Measurements from ENCODE around the gene CDC42EP1.
A peak's percentile ranks its signal among the peaks of the same experiment; 100 is the strongest.
"Not testable (repeated sequence)": the region's sequence is repeated elsewhere in the genome, so short reads cannot be mapped to it uniquely, and the experiment has no call there.

The CDC42EP1 gene

DNA sequence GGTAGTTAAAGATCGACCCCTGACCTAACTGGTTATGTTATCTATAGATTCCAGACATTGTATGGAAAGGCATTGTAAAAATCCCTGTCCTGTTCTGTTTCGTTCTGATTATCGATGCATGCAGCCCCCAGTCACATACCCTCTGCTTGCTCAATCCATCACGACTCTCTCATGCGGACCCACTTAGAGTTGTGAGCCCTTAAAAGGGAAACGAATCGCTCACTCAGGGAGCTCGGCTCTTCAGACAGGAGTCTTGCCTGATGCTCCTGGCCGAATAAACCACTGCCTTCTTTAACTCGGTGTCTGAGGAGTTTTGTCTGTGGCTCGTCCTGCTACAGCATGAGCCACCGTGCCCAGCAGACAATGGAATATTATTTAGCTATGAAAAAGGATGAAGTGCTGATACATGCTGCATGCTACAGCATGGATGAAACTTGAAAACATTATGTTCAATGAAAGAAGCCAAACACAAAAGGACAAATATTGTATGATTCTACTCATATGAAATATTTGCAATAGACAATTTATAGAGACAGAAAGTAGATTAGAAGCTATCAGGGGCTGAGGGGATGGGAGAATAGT is 31.6 kb downstream of the CDC42EP1 start:
- H3K9ac ChIP-seq (ENCODE audit: low read length), result peak overlapping the region; percentile 71
- peak overlapping the region; percentile 67 for H3K4me3 ChIP-seq (ENCODE audit: low read length)
- no peak for DNase-seq (ENCODE audit: low read depth)
- H3K27me3 ChIP-seq (replicated peaks; ENCODE audit: control insufficient read depth, insufficient read depth, low read length), result no peaks in the 10 kb centered on the region
- peaks cover 14% of the 10 kb centered on the region for H3K4me1 ChIP-seq (ENCODE audit: control insufficient read depth, insufficient read depth, low read length)
- H3K9me3 ChIP-seq (ENCODE audit: control insufficient read depth, low read length), result no peaks in the 10 kb centered on the region
- H3K36me3 ChIP-seq (ENCODE audit: control insufficient read depth, insufficient read depth, low read length, severe bottlenecking), result no peaks in the 10 kb centered on the region

GRCh38 chr22:37594237-37594636 is 34.0 kb downstream of the CDC42EP1 start:
- DNase-seq (ENCODE audit: low read depth), result no peak
- no peaks in the 10 kb centered on the region for H3K9me3 ChIP-seq (ENCODE audit: control insufficient read depth, low read length)
- no peaks in the 10 kb centered on the region for H3K27me3 ChIP-seq (replicated peaks; ENCODE audit: control insufficient read depth, insufficient read depth, low read length)
- H3K4me1 ChIP-seq (ENCODE audit: control insufficient read depth, insufficient read depth, low read length), result peaks cover 8% of the 10 kb centered on the region
- H3K4me3 ChIP-seq (ENCODE audit: low read length), result no peak overlapping the region
- no peak overlapping the region for H3K9ac ChIP-seq (ENCODE audit: low read length)
- no peaks in the 10 kb centered on the region for H3K36me3 ChIP-seq (ENCODE audit: control insufficient read depth, insufficient read depth, low read length, severe bottlenecking)

DNA sequence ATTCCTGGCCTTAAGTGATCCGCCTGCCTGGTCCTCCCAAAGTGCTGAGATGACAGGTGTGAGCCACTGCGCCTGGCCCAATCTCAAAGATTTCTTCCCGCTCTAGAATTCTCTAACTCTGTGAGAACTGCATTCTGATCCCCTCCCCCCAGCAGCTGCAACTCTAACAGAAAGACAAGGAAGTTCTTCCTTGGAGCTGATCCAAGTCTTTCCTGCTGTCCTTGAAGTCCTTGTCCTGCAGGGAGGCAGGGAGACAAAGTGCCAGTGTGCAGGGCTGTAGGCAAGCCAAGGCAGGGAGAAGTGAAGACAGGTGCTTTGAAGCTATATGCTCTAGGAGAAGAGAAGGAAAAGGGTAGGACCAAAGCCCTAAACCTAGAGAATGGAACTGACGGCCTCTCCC is 38.9 kb downstream of the CDC42EP1 start:
- no peak for DNase-seq (ENCODE audit: low read depth)
- no peaks in the 10 kb centered on the region for H3K36me3 ChIP-seq (ENCODE audit: control insufficient read depth, insufficient read depth, low read length, severe bottlenecking)

GRCh38 chr22:37601203-37601539 is 40.9 kb downstream of the CDC42EP1 start:
- no peak overlapping the region for H3K4me3 ChIP-seq (ENCODE audit: low read length)
- no peaks in the 10 kb centered on the region for H3K9me3 ChIP-seq (ENCODE audit: control insufficient read depth, low read length)
- no peaks in the 10 kb centered on the region for H3K36me3 ChIP-seq (ENCODE audit: control insufficient read depth, insufficient read depth, low read length, severe bottlenecking)
- H3K27me3 ChIP-seq (replicated peaks; ENCODE audit: control insufficient read depth, insufficient read depth, low read length), result peaks cover 7% of the 10 kb centered on the region
- peaks cover 8% of the 10 kb centered on the region for H3K4me1 ChIP-seq (ENCODE audit: control insufficient read depth, insufficient read depth, low read length)
- DNase-seq (ENCODE audit: low read depth), result no peak
- H3K9ac ChIP-seq (ENCODE audit: low read length), result no peak overlapping the region

More for the DNA sequence above, 38.9 kb downstream of the CDC42EP1 start:
- Histone ChIP-seq H3K9me3 (ENCODE audit: control insufficient read depth, low read length) (no peaks in the 10 kb centered on the region), H3K27me3 (replicated peaks; ENCODE audit: control insufficient read depth, insufficient read depth, low read length) (no peaks in the 10 kb centered on the region), H3K4me3 (ENCODE audit: low read length) (no peak overlapping the region), H3K4me1 (ENCODE audit: control insufficient read depth, insufficient read depth, low read length) (peaks cover 8% of the 10 kb centered on the region), H3K9ac (ENCODE audit: low read length) (no peak overlapping the region)

DNA sequence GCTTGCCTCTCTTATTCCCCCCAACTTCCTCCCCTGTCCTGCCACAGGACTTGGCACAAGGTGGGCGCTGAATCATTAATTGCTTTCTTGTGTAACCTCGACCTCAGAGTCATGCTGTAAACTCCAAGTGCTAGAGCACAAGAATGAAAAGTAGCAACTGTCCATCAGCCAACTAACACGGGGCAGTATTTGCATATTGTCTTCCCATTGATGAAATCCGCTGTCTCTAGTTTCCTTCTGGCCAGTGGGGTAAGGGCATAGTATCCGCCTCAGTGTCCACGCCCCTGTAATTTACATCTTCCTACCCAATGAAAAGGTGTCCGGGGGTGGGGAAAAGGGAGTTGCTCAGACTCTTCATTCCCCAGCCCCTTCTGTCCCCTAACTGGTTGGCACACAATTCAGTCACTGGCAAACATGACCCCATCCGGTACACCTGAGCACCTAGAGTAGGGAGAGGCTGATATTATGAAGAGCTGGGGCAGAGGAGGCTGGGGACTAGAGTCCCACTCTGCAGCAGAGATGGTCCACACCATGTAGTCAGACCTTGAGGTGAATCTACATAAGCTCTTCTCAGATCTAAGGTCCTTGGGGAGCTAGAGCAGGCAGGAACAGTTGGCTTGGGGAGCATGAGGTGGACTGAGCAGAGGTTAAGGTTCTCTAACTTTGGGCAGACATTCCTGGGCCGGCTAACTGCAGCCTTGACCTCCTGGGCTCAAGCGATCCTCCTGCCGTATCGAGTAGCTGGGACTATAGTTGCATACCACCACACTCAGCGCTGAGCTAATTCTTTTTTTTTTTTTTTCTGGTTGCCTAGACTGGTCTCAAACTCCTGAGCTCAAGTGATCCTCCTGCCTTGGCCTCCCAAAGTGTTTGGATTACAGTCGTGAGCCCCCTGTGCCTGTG is 41.5 kb downstream of the CDC42EP1 start:
- no peaks in the 10 kb centered on the region for H3K36me3 ChIP-seq (ENCODE audit: control insufficient read depth, insufficient read depth, low read length, severe bottlenecking)
- DNase-seq (ENCODE audit: low read depth), result peak; percentile 29

GRCh38 chr22:37602546-37603277 is 42.4 kb downstream of the CDC42EP1 start:
- not testable (repeated sequence) for H3K36me3 ChIP-seq (ENCODE audit: control insufficient read depth, insufficient read depth, low read length, severe bottlenecking); H3K27me3 ChIP-seq (replicated peaks; ENCODE audit: control insufficient read depth, insufficient read depth, low read length); H3K9ac ChIP-seq (ENCODE audit: low read length); H3K4me3 ChIP-seq (ENCODE audit: low read length); DNase-seq (ENCODE audit: low read depth); H3K9me3 ChIP-seq (ENCODE audit: control insufficient read depth, low read length)
- H3K4me1 ChIP-seq (ENCODE audit: control insufficient read depth, insufficient read depth, low read length), result peaks cover 13% of the 10 kb centered on the region

More for the DNA sequence above, 41.5 kb downstream of the CDC42EP1 start:
- Histone ChIP-seq H3K9ac (ENCODE audit: low read length) (no peak overlapping the region), H3K27me3 (replicated peaks; ENCODE audit: control insufficient read depth, insufficient read depth, low read length) (peaks cover 7% of the 10 kb centered on the region), H3K4me3 (ENCODE audit: low read length) (no peak overlapping the region), H3K4me1 (ENCODE audit: control insufficient read depth, insufficient read depth, low read length) (peaks cover 8% of the 10 kb centered on the region), H3K9me3 (ENCODE audit: control insufficient read depth, low read length) (no peaks in the 10 kb centered on the region)

DNA sequence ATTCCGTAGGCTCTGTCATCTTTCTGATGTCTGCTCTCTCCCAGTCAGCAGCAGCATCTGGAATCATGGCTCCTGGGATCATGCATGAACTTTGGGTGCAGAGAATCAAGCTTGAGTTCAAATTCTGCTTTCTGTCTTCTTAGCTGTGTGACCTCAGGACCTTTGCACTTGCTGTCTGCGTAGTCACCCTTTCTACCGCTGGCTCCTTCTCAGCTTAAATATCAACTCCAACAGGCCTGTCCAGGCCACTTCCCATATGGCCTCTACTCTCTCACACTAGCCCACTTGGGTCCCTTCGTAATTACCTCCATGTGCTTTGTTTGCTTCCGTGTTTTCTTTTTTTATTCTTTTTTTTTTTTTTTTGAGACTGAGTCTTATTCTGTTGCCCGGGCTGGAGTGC is 43.8 kb downstream of the CDC42EP1 start:
- H3K4me1 ChIP-seq (ENCODE audit: control insufficient read depth, insufficient read depth, low read length), result peaks cover 13% of the 10 kb centered on the region
- no peak for DNase-seq (ENCODE audit: low read depth)
- no peaks in the 10 kb centered on the region for H3K9me3 ChIP-seq (ENCODE audit: control insufficient read depth, low read length)
- no peak overlapping the region for H3K4me3 ChIP-seq (ENCODE audit: low read length)
- peaks cover 7% of the 10 kb centered on the region for H3K27me3 ChIP-seq (replicated peaks; ENCODE audit: control insufficient read depth, insufficient read depth, low read length)
- no peak overlapping the region for H3K9ac ChIP-seq (ENCODE audit: low read length)
- H3K36me3 ChIP-seq (ENCODE audit: control insufficient read depth, insufficient read depth, low read length, severe bottlenecking), result no peaks in the 10 kb centered on the region

GRCh38 chr22:37604875-37605274 is 44.6 kb downstream of the CDC42EP1 start:
- Histone ChIP-seq H3K4me3 (ENCODE audit: low read length) (no peak overlapping the region), H3K36me3 (ENCODE audit: control insufficient read depth, insufficient read depth, low read length, severe bottlenecking) (no peaks in the 10 kb centered on the region), H3K4me1 (ENCODE audit: control insufficient read depth, insufficient read depth, low read length) (peaks cover 19% of the 10 kb centered on the region), H3K27me3 (replicated peaks; ENCODE audit: control insufficient read depth, insufficient read depth, low read length) (peaks cover 7% of the 10 kb centered on the region), H3K9me3 (ENCODE audit: control insufficient read depth, low read length) (no peaks in the 10 kb centered on the region), H3K9ac (ENCODE audit: low read length) (no peak overlapping the region)
- no peak for DNase-seq (ENCODE audit: low read depth)

GRCh38 chr22:37607010-37607934 is 47.0 kb downstream of the CDC42EP1 start:
- Histone ChIP-seq H3K9me3 (ENCODE audit: control insufficient read depth, low read length) (no peaks in the 10 kb centered on the region), H3K9ac (ENCODE audit: low read length) (peak overlapping the region; percentile 47), H3K4me3 (ENCODE audit: low read length) (peak overlapping the region; percentile 21), H3K36me3 (ENCODE audit: control insufficient read depth, insufficient read depth, low read length, severe bottlenecking) (no peaks in the 10 kb centered on the region), H3K4me1 (ENCODE audit: control insufficient read depth, insufficient read depth, low read length) (peaks cover 30% of the 10 kb centered on the region), H3K27me3 (replicated peaks; ENCODE audit: control insufficient read depth, insufficient read depth, low read length) (peaks cover 7% of the 10 kb centered on the region)
- DNase-seq (ENCODE audit: low read depth), result peak; percentile 88

DNA sequence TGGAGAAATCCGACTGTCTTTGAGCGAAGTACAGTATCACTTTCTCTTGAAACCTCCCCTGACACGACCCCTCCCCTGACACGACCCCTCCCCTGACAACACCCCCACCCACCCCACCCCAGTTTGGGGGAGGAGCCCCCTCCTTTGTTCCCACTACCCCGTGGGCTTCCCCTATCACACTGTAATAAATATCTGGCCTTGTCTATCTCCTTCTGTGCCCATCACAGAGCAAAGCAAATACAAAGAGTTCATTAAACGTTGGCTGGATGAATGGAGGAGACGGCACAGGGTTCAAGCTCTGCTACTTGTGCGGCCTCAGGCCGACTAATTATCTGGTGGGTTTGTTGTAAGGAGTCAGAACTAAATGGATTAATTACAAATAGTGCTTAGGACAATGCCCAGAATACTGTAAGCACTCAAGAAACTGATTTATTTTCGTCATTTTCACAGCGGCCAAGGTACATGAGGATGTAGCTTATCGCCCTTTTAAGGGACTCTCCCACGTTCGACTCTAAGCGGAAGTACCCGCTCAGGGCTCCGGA is 47.7 kb downstream of the CDC42EP1 start:
- DNase-seq (ENCODE audit: low read depth), result no peak
- H3K4me3 ChIP-seq (ENCODE audit: low read length), result peak overlapping the region; percentile 95
- peaks cover 31% of the 10 kb centered on the region for H3K4me1 ChIP-seq (ENCODE audit: control insufficient read depth, insufficient read depth, low read length)
- H3K9ac ChIP-seq (ENCODE audit: low read length), result peak overlapping the region; percentile 93
- H3K27me3 ChIP-seq (replicated peaks; ENCODE audit: control insufficient read depth, insufficient read depth, low read length), result peaks cover 7% of the 10 kb centered on the region
- H3K36me3 ChIP-seq (ENCODE audit: control insufficient read depth, insufficient read depth, low read length, severe bottlenecking), result no peaks in the 10 kb centered on the region
- no peaks in the 10 kb centered on the region for H3K9me3 ChIP-seq (ENCODE audit: control insufficient read depth, low read length)
